Stimulated activated CD4-positive, alpha-beta T cell treated with anti-CD3 and anti-CD28 coated beads, Interleukin-12 subunit alpha, Interleukin-12 subunit beta, amount 100 ng/mL, for 24 hours (primary cell): ENCODE data around the gene E2F7.

Experiments used
- DNase-seq, 2 experiments: peaks; one replicate each; pipeline ENCODE4 v3.0.0-alpha.2; 2020; ENCODE audit warnings: low read depth in 2 of 2

Gene E2F7

GRCh38 chr12:77019920-77020319, 45.4 kb downstream of the E2F7 start:
- no peak for DNase-seq

DNA sequence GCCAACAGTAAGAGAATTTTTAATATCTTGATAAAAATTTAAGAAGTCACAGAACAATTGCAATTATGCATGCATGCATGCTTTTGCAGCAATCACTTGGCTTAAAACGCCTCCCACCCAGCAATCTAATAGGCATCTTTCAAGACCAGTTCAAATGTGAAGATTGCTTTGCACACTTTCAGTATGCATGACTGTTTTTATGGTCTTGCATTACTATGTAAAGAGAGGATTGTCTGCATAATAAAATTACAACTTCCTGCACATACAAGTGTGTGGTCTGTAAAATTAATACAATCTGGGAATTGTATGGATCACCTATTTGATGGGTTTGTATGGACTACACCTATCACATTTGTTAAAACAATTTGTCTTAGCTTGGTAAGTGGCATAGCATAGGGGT, 48.8 kb downstream of the E2F7 start:
- DNase-seq = no peak

GRCh38 chr12:77013091-77013490, 52.3 kb downstream of the E2F7 start:
- no peak for DNase-seq

- DNase-seq = peak; percentile 41 to 62
These were observed 54.4 kb downstream of the E2F7 start for GRCh38 chr12:77010691-77011548.

DNA sequence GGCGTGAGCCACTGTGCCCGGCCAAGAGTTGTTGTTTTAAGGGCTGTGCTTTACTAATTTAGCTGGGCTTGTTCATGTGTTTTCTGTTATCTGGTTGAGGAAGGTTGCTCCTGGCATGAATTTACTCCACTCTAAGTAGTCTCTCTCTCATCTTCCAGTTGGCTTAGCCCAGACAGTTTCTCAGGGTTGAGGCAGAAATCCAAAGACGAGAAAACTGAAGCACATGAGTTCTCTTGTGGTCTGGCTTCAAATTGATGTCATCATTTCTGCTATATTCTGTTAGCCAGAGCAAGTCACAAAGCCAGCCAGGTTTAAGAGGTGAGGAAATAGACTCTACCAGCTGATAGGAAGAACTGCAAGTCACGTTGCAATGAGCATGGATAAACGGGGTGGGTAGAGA, 57.9 kb downstream of the E2F7 start:
- DNase-seq = no peak

GRCh38 chr12:77005611-77006098, 59.7 kb downstream of the E2F7 start:
- DNase-seq = no peak

DNA sequence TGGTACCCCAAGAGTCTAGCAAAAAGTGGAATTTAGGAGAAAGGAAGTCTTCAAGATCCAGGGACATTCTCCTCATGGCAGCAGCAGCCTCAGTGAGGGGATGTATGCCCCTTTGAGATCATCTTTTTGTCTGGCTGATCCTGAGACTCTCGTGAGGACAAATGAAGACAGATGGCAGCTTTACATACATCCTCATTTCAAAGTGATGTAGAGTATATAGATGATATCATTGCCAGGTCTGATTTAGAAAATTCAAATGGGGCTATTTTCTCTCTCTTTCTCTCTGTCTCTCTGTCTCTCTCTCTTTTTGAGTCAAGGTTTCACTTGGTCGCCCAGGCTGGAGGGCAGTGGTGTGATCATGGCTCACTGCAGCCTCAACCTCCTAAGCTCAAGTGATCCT, 61.5 kb downstream of the E2F7 start:
- DNase-seq = no peak

- DNase-seq = no peak
These were observed 62.1 kb downstream of the E2F7 start for GRCh38 chr12:77003246-77003645.

- DNase-seq = no peak
These were observed 63.0 kb downstream of the E2F7 start for GRCh38 chr12:77002382-77002781.

DNA sequence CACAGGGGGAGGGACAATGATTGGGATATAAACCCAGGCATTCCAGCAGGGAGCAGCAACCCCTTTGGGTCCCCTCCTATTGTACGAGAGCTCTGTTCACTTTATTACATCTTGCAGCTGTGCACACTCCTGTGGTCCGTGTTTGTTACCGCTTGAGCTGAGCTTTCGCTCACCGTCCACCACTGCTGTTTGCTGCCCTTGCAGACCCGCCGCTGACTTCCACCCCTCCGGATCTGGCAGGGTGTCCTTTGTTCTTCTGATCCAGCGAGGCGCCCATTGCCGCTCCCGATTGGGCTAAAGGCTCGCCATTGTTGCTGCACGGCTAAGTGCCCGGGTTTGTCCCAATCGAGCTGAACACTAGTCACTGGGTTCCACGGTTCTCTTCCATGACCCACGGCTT, 64.1 kb downstream of the E2F7 start:
- no peak for DNase-seq

DNA sequence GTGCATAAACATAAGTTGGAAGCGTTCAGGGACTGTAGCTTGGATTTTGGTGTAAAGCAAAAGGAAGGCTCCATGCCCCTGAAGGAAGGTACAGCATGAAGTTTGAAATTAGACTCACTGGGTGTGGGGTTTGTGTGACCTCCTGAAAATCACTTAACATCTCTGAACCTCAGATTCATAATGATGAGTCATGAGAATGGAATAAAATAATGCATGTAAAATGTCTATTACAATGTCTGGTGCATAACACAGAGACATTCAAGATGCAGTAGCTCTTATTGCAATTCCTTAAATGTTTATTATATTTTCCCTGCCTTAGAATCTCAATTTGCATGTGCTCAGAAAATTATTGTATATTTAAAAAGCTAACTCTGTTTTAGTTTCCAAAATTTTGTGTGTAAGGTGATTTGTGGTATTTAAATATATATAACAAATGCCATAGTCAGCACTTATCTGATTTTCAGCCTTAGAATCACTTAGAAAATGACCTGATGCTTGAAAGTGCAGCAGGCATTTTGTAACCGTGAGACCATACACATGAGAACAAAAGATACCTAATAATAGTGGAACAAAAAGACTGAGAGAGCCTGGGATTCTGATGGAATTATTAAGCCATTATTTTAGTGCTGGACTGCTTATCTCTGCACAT, 66.3 kb downstream of the E2F7 start:
- DNase-seq = no peak

GRCh38 chr12:76998386-76998785, 67.0 kb downstream of the E2F7 start:
- no peak for DNase-seq

GRCh38 chr12:76997011-76997780, 68.2 kb downstream of the E2F7 start:
- DNase-seq = no peak

DNA sequence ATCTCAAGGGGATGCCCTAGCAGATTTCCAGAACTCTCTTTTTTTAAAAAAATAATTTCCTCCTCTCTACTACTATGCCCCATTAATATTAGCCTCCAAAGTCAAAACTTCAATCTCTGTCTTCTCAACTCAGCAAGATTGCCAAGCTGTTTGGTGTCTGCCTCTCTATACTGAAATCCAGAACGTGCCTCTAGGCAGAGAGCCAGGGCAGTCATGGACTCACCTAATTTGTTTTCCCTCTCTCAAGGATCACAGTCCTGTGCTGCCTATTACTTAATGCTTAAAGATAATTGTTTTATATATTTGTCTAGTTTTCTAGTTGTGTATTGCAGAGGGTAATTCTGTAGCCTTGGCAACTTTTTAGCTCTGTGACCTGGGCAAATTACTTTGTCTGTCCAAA, 74.7 kb downstream of the E2F7 start:
- DNase-seq = no peak

DNA sequence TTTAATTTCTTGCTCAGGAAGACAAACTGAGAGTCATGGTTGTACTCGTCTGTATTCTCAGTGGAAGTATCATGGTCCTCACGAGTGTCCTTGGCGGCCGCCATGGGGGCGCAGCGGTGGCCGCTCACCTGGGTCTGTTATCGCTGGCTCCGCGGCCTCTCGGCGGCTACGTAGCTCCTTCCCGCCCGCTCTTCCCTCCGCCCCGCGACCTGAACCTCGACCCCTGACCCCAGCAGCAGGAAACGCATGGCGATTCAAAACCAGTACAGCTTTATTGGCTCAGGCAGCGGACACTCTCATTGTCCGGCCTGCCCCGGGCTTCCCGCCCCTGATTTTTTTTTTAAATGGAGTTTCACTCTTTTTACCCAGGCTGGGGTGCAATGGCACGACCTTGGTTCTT, 80.8 kb downstream of the E2F7 start:
- no peak for DNase-seq

- no peak for DNase-seq
These were observed 81.9 kb downstream of the E2F7 start for GRCh38 chr12:76983420-76983819.

DNA sequence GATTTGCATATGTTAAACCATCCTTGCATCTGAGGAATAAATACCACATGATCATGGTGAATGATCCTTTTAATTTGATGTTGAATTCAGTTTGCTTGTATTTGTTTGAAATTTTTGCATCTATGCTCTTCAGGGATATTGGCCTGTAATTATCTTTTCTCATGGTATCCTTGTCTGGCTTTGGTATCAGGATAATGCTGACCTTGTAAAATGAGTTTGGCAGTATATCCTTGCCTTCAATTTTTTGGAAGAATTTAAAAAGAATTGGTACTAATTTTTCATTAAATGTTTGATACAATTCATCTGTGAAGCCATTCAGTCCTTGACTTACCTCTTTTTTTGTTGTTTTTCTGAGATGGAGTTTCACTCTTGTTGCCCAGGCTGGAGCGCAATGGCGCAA, 85.2 kb downstream of the E2F7 start:
- DNase-seq = no peak

DNA sequence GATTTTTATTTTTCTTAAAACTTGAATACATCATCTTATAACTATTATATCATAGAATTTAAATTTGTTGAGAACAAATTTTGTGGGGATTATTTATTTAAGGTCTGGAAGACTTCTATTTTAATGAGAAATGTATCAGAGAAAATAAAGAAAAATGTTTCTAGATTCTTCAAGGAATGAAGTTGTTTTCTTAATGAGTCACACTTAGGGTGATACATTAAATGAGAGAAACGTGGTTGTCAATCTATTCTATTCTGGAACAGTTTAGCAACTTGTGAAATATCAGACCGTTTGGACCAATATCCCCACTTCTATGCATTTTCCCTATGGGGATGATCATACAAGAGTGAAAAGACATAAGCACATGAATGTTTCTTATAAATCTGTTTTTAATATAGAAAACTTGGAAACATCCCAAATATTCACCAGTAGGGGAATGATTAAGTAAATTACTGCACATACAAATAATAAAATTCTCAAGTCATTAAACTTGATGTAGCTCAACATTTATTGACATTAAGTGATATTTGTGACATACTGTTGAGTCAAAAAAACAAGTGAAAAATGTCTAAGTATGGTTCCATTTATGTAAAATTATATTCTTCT, 88.5 kb downstream of the E2F7 start:
- DNase-seq = no peak
